GM18907 (cell line): ENCODE data around the gene MLXIP.
"Not testable (repeated sequence)": the region's sequence is repeated elsewhere in the genome, so short reads cannot be mapped to it uniquely, and the experiment has no call there.

Experiments used
- ATAC-seq: cut with Tn5 transposase; IDR thresholded peaks from one replicate; pipeline ENCODE4 v1.9.1; 2021; ENCODE audit warnings: mild to moderate bottlenecking, moderate library complexity; ENCODE audit not compliant: unreplicated experiment

The MLXIP gene, protein sequence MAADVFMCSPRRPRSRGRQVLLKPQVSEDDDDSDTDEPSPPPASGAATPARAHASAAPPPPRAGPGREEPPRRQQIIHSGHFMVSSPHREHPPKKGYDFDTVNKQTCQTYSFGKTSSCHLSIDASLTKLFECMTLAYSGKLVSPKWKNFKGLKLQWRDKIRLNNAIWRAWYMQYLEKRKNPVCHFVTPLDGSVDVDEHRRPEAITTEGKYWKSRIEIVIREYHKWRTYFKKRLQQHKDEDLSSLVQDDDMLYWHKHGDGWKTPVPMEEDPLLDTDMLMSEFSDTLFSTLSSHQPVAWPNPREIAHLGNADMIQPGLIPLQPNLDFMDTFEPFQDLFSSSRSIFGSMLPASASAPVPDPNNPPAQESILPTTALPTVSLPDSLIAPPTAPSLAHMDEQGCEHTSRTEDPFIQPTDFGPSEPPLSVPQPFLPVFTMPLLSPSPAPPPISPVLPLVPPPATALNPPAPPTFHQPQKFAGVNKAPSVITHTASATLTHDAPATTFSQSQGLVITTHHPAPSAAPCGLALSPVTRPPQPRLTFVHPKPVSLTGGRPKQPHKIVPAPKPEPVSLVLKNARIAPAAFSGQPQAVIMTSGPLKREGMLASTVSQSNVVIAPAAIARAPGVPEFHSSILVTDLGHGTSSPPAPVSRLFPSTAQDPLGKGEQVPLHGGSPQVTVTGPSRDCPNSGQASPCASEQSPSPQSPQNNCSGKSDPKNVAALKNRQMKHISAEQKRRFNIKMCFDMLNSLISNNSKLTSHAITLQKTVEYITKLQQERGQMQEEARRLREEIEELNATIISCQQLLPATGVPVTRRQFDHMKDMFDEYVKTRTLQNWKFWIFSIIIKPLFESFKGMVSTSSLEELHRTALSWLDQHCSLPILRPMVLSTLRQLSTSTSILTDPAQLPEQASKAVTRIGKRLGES

DNA sequence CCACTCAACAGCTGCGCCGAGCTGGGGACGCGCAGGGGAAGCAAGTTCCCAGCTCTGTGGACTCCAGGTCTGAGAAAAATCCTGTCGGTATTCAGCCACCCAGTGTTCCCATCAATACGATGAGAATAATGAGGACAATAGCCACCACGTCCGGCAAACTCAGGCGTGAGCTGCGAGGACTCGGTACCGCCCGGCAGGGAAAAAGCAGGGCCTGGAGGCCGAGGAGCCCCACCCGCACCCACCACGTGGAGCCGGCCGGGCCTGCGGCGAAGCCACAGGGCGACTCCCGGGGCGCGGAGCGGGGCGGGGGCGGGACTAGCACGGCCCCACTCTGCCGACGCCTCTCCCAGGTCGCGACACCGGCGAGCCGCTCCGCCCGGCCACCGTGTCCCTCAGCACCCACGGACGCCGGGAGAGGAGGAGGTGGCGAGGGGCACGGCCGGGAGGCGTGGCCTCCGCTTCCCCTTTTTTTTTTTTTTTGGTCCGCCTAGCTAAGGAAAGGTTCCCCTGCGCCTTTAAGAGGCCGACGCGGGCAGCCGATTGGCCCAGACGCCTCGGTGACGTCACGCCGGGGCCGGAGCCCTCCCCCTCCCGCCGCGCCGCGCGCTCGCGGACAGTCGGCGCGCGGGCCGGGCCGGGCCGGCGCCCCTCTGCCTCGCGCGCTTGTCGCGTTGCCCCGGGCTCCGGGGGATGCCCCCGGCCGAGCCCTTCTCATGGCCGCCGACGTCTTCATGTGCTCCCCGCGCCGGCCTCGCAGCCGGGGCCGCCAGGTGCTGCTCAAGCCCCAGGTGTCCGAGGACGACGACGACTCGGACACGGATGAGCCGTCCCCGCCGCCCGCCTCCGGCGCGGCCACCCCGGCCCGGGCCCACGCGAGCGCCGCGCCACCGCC, at the start of gene MLXIP:
MLXIP (plus strand) TSS at position 616 of the 892 bp plus-strand sequence; CDS start at position 714, 98 bp downstream.
- ATAC-seq: peak; percentile 74

DNA sequence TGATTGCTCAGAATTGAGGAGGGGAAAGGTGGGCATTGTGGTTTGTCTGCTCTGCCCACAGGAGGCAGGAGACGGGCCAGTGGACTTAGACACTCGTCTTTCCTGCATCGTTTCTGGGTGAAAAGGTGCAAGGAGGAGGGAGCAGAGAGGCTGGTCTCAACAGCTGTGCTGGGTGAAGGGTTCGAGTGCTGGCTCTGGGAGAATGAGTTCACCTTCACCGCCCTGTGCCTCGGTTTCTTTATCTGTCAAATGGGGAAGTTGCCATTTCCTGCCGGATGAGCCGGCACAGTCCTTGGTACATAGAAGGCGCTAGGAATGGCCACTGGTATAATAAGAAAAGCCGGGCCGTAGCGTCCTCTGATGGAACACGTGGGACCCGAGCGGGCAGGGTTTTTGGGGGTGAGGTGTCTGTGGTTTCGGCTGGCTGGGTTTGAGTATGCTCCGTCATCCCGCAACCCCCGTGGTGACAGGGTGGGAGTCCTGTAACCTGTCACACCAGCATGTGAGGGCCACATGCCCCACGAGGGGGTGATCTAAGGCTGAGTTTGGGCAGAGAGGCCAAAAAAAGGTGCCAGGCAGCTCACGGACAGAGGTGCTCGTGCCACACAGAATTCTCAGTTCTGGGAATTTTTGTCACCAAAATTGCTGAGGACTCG, 49.5 kb upstream of the MLXIP start:
- no peak for ATAC-seq

DNA sequence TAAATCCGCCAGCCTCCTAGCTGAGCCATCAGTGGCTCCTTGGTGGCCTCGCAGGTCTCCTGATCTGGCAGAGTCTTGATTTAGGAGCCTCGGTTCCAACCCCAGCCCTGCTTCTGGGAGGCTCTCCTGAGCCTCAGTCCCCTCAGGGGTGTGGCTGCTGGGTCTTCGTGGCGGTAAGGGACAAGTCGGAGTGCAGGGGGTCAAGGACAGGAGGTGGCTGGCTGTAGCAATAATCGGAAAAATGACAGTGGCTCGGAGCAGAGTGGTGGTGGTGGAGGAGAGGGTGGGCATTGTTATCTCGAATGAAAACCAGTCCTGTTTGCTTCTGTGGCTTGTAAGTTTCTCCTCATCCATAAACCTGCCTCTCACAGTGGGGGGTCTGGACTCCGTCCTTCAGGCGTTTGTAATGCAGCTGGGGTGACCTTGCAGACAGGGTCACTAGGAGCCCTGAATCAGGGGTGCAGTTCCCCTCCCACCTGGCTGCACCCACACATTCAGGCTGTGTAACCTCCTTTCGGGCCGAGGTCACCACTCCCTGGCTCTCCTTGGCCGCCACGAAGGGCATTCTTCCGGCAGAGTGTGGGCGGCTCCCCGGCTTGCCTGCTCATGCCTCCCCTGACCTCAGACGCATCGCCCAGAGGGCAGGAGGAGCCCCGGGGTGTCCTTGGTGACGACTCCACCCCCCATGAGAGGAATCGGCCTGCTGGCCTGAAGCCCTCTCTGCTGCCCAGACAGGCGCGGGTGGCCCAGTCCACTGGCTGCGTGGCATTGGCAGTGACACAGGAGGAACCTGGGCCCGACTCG, 48.7 kb upstream of the MLXIP start:
- no peak for ATAC-seq

DNA sequence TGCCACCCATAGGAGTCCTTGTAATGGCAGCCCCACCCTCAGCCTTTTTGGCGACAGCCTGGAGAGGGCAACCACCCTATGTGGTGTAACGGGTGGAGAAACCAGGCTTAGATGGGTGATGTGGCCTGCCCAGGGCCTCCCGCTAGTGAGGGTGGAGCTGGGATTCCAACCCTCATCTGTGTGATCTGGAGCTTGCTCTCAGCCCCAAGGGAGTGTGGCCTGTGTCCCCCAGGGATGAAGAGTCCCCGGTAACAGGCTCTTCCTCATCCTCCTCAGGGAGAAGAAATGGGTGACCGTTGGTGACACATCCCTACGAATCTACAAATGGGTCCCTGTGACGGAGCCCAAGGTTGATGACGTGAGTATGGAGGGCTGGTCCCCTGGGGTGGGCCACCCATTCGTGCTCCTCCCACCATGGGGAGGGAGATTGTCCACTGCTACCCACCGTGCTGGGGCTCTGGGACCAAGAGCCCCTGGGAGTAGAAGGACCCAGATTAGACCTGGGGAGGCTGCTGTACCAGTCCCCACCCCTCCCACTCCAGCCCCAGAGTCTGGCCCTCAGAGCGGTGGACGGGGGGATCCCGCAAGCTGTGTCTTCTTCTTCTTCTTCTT, 48.0 kb upstream of the MLXIP start:
- ATAC-seq: no peak

DNA sequence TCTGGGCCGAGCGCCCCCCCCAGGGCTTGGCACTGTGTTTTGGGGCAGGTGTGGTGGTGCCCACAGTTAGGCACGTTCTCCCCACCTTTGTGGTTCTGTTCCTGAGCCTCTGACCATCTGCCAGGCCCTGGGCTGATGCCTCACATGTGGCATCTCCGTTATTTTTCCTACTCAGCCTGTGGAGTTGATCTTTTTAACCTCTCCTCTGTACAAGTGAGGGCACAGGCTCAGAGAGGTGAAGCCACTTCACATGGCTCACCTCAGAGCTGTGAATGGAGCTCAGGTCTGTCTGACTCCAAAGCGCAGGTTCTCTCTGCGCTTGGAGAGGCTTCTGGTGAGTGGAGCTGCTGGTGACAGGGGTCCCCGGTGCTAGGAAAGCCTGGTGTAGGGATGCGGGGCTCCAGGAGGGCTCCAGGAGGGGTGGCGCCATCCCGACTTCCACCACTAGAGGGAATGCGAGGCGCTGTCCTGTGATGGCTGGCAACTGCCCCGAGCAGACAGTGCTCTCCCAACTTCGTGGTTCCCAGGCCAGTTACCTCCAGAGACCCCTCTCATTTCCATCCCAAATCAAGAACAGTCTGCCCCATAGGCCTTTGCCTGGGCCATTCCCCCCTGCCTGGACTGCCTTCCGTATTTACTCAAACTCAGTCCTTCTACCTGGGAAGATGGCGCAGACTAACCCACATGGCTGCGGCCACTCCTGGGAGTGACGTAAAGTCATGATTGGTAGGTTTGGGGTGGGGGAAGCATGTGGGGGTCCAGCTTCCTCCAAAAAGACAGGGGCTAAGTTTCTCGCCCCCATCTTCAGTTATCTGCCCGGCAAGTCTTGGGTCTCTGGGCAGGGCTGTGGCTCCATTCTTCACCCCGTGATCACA, 47.0 kb upstream of the MLXIP start:
- no peak for ATAC-seq

DNA sequence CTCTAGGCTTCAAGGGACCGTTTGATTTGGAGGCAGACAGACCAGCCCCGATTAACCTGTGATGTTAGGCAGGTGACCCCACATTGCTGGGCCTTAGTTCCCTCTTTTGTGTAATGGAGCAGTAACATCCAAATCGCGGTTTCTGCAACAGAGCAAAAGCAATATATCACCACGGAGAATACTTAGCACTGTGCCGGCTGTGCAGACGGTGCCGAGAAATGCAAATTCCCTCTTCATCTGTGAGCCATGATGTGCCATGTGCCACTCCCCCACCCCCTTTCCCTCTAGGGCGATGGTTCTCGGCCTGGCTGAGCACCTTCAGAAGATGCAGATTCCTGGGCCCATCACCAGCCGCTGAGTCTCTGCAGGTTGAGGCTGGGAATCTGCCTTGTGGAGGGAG, 46.0 kb upstream of the MLXIP start:
- no peak for ATAC-seq

DNA sequence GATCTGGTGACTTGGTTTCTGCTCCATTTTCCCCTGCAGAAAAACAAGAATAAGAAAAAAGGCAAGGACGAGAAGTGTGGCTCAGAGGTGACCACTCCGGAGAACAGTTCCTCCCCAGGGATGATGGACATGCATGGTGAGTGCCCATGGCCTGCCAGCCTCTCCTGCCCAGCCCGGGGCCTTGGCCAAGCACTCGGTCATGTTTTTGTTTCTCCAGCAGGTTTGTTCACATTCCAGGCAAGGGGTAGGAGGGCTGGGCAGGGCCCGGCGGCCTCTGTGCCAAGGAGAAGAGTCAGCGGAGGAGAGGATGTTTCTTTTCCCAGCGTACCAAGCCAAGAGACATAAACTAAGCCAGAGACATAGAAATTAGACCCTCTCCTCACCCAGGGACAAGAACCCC, 43.3 kb upstream of the MLXIP start:
- no peak for ATAC-seq

DNA sequence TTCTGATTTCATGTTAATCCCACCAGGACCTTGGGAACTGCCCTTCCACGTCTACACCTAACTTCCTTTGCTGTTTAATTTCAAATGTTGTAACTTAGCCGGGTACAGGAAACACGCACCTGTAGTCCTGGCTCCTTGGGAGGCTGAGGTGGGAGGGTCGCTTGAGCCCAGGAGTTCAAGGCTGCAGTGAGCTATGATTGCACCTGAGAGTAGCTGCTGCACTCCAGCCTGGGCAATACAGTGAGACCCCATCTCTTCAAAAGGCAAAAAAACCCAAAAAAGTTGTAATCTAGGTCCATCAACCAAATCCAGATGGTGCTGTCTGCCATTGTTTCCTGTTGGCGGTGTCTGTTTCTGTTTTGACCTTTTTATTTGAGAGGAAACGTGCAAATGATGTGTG, 42.4 kb upstream of the MLXIP start:
- ATAC-seq: no peak

DNA sequence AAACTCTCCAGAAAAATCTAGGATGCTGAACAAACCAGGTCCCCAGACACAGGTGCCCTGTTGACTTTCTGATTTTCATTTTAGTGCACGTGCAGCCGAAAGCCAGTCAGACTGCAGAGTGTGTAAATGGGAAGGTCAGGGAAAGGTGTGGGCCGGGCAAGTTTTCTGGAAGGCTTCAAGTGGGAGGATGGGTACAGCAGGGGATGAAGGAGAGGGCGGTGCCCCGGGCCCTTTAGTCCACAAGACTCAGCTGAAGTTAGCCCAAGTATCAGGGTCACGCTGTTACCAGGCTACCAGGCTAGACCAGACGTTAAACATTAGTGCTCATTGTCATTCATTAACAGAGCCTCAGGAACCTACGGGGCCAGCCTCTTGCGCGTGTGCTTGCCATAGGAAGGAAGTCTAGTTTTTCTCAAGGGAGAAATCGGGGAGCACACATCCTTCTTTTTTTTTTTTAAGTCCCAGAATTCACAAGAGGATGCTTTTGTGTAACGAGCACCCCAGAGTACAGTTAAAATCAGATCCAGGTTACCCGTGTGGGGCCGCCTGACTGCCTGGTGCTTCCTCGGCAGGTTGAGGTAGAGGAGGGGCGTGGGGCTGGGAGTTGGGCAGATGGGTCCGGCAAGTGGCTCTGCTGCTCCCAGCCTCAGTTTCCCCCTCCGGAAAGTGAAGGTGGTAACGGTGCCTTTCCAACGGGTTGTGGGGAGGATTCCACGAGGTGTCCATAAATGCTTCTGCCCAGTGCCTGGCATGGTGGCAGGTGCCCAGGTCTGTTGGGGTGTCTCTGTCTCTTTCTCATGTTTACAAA, 37.8 kb upstream of the MLXIP start:
- no peak for ATAC-seq

DNA sequence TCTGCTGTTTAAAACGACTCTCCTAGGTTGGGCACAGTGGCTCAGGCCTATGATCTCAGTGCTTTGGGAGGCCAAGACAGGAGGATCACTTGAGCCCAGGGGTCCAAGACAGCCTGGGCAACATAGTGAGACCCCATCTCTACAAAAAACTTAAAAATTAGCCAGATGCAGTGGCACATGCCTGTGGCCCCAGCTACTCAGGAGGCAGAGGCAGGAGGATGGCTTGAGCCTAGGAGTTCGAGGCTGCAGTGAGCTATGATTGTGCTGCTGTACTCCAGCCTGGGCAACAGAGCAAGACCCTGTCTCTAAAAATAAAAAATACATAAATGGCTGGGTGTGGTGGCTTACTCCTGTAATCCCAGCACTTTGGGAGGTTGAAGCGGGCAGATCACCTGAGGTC, 37.1 kb upstream of the MLXIP start:
- ATAC-seq: not testable (repeated sequence)

DNA sequence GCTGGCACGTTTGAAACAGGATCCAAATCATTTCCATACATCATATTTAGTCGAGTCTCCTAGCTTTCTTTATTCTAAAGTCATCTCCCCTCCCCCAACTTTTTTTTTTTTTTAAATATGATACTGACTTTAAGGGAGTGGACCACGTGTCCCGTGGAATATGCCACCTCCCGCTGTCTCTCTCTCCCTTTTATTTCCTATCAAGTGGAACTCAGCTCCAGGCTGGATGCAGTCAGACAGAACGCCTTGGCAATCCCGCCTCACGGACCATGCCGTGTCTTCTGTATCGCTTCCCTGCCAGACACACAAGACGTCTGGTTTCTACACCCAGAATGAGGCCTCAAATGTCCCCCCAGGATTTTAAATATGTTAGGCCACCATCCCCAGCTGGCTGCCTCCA, 35.6 kb upstream of the MLXIP start:
- ATAC-seq: no peak

DNA sequence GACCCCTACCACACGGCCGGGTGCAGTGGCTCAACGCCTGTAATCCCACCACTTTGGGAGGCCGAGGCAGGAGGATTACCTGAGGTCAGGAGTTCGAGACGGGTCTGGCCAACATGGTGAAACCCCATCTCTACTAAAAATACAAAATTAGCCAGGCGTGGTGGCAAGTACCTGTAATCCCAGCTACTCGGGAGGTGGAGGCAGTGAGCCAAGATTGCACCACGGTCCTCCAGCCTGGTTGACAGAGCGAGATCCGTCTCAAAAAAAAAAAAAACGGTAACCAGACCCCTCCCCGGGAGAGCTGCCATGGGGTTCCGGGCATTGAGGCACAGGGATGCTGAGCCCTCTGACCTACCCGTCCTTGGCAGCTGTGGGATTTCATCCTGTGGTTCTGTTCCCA, 35.1 kb upstream of the MLXIP start:
- ATAC-seq: no peak

DNA sequence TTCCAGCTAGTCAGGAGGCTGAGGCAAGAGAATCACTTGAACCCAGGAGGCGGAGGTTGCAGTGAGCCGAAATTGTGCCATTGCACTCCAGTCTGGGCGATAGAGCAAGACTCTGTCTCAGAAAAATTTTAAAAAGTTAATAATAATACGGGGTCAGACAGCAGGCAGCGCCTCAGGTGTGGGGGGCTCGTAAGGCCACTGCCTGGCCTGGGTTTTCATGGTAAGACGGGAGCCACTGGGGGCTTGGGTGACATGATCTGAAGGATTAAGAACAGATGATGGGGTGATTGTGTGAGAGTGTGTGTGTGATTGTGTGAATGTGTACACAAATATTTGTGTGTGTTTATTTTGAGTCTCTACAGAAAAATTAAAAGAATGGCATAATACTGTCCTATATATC, 33.3 kb upstream of the MLXIP start:
- no peak for ATAC-seq

DNA sequence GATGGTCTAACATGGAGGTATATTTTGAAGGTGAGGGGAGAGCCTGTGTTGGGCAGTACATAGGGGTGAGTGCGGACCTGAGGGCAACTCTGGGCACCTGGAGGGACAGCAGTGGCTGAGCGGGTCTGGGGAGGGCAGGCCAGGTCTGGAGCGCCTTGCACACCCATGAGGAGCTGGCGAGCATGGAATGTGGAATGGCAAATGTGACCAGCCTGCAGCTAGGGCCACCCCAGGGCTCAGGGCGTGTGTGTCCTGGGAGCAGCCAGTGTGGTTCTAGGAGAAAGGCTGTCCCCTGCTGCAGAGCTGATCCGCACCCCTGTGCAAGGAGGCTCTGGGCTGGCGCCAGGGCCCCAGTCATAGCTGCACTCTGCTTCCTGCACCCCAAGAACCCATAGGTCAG, 32.4 kb upstream of the MLXIP start:
- ATAC-seq: no peak

DNA sequence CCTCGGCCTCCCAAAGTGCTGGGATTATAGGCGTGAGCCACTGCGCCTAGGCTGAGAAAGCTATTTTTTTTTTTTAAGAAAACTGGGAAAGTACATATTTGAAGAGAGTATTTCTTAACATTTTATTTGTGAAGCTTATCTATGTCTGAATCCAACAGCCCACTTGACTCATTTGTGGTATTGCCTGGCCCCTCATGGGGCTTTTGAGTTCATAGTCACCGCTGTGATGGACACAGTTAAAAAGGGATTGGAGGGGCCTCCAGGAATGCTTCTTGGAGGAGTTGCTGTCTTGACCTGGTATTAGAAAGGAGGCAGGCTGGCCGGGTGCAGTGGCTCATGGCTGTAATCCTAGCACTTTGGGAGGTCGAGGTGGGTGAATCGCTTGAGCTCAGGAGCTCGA, 30.4 kb upstream of the MLXIP start:
- no peak for ATAC-seq

DNA sequence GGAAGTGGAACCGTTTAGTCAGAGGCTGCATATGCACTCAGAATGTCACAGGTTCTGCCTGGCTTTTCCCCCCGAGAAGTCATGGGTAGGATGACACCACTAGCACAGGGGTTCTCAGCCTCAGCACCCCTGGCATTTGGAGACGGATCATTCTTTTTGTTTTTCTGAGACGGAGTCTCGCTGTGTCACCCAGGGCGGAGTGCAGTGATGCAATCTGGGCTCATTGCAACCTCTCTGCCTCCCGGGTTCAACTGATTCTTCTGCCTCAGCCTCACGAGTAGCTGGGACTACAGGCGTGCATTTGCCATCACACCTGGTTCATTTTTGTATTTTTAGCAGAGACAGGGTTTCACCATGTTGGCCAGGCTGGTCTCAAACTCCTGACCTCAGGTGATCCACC, 28.7 kb upstream of the MLXIP start:
- ATAC-seq: no peak

DNA sequence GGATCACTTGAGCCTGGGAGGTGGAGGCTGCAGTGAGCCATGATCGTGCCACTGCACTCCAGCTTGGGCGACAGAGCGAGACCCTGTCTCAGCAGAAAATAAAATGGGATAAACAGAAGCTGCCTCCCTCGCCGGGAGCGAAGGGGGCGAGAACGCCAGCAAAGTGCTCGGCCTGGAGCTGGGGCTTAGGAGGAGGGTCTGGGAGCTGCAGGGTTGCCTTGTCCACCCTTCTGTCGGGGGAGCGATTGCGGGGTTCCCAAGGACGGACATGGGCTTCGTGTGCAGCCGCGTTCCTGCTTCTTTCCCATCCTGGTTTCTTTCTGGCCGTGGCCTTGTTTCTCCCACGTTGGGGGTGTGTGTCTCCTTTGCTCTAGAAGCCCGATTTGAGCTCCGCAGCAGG, 27.9 kb upstream of the MLXIP start:
- ATAC-seq: no peak
